ENCODE measurements around the gene KRT9.

Gene KRT9

DNA sequence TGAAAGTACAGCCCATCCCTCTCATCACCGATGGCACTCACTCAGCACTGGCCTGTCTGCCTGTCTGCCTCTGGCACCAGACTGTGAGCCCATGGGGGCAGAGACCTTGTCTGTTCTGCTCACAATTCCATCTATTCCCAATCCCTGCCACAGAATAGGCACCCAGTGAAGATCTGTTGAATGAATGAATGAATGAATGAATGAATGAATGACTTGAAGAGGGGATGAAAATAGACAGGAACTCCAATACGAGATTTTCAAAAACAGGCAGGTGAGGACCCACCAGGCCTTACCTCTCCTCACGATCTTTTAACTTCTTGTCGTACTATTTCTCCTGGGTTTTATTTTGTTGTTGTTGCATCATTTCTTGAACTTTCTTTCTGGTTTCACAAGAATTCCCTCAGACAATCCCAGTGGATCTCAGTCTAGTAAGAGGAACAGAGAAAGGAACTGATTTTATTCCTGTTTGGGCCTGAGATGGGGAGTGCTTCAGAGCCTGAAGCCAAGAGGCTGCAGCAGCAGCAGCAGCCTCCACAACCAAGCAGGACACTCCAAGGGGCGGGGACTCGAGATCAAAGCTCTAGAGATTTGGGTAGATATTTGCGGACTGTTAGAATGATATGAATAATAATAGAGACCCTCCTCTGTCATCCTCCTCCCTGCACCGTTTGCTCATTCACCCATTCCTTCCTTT, 17.7 kb downstream of the KRT9 start:
- TF ChIP-seq, protein P1, sequence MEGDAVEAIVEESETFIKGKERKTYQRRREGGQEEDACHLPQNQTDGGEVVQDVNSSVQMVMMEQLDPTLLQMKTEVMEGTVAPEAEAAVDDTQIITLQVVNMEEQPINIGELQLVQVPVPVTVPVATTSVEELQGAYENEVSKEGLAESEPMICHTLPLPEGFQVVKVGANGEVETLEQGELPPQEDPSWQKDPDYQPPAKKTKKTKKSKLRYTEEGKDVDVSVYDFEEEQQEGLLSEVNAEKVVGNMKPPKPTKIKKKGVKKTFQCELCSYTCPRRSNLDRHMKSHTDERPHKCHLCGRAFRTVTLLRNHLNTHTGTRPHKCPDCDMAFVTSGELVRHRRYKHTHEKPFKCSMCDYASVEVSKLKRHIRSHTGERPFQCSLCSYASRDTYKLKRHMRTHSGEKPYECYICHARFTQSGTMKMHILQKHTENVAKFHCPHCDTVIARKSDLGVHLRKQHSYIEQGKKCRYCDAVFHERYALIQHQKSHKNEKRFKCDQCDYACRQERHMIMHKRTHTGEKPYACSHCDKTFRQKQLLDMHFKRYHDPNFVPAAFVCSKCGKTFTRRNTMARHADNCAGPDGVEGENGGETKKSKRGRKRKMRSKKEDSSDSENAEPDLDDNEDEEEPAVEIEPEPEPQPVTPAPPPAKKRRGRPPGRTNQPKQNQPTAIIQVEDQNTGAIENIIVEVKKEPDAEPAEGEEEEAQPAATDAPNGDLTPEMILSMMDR (conservative IDR thresholded peaks at IDR 0.05; ENCODE audit: low read depth, low read length) = no peak
- no peak for DNase-seq (ENCODE audit: low read depth)
- no peak overlapping the region for H3K4me3 ChIP-seq (ENCODE audit: low read length)

DNA sequence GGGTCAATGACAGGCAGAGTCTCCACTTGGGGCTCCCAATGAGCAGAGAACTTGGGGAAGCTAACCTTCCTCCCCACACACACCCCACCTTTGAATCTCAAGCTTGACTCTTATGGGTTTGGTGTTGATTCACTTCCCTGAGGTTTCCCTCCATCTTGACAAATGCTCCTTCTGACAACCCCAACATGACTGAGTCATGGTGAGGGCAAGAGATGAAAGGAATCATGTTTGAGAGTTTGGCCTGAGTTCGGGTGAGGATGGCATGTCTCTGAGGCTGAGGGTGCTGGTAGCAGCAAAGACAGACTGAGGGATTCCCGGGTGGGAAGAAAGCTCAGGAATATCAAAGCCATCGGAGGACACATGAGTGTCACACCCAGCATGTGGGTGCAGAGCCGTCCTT, 18.7 kb downstream of the KRT9 start:
- no peak overlapping the region for H3K4me3 ChIP-seq (ENCODE audit: low read length)
- TF ChIP-seq, protein P1 (conservative IDR thresholded peaks at IDR 0.05; ENCODE audit: low read depth, low read length) = no peak
- no peak for DNase-seq (ENCODE audit: low read depth)

DNA sequence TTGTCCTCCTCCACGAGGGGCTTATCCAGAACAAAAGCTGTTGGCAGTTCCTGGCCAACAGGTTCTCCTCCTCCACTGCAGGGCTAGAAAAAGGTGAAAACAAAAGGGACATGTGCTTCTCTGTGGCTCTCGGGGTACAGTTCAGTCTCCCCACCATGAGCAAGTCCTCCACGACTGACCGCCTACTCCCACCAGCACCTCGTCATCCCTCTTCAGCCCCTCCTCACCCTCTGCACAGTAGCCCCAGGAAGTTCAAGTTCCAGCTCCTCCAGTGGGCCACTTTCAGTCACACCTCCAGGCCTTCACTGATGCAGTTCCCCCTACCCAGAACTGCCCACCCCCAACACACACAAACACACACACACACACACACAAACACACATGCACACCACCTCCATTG, 19.4 kb downstream of the KRT9 start:
- no peak overlapping the region for H3K4me3 ChIP-seq (ENCODE audit: low read length)
- TF ChIP-seq, protein P1 (conservative IDR thresholded peaks at IDR 0.05; ENCODE audit: low read depth, low read length) = no peak
- no peak for DNase-seq (ENCODE audit: low read depth)

DNA sequence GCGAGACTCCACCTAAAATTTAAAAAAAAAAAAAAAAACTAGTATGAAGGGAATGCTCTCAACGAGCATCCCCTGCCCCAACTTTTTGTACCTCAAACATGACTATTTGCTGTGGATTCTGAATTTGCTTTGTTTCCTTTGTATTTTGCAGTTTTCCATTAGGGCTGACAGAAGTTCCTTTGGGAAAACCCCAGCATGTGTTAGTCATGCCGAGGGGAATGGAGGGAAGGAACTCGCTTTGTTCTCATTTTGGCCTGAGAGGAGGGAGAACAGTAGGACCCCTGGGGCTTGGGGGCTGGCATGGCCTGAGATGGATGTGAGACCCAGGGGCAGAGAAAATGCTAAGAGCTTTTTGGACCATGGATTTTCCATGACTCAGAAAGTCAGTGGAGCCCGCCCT, 20.5 kb downstream of the KRT9 start:
- DNase-seq (ENCODE audit: low read depth) = no peak
- H3K4me3 ChIP-seq (ENCODE audit: low read length) = no peak overlapping the region
- TF ChIP-seq, protein P1 (conservative IDR thresholded peaks at IDR 0.05; ENCODE audit: low read depth, low read length) = no peak

DNA sequence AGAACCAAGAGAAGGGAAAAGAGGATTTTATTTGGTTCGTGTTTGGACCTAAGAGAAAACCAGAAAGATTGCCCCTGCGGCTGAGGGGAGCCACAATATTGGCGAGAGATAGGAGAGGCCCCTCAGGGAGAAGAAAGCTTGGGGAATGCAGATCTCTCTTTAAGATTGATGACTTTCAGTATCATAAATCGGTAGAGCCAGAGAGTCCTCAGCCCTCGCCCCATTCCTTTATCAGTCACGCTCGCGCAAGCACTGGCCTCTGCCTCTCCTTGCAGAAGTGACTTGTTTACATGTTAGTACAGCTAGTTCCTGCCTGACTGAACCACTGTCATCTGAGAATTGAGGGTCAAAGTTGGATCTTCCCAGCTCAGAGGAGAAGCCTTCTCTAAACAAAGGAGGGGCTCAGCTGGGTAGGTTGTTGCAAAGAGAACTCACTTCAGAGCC, 22.2 kb downstream of the KRT9 start:
- no peak for DNase-seq (ENCODE audit: low read depth)
- no peak overlapping the region for H3K4me3 ChIP-seq (ENCODE audit: low read length)
- TF ChIP-seq, protein P1 (conservative IDR thresholded peaks at IDR 0.05; ENCODE audit: low read depth, low read length) = no peak

DNA sequence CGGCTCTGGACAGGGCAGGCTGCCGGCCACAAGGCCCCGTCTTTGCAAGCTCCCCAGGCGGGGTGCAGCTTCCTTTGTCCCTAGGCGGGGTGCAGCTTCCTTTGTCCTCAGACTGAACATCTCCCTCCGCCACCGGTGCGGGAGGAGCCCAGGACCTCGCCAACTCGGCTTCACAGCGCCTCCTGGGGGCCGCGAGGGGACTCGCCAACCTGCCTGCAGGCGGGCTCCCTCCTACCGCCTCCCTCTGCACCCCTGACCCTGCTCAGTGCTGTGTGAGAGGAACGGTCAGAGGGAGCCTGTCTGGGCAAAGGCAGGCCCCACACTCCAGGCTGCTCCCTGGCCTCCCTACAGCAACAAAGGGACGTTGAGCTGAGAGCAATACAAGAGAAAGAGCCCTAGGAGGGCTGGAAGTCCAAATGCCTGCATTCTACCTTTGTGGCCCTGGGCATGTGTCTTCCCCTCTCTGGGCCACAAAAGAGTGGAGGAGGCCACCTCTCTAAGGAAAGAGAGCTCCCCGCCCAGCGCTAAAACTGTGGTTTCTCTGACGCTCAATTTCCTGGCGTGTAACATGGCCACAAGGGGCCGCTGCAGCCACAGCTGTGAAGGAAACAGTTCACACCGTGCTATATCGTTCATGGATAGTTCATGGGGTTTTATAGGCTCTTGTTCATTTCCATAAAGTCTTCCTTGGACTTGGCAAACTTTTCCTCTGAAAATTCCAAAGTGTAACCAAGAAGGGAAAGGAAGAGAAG, 22.8 kb downstream of the KRT9 start:
- peak; percentile 79 for DNase-seq (ENCODE audit: low read depth)
- TF ChIP-seq, protein P1 (conservative IDR thresholded peaks at IDR 0.05; ENCODE audit: low read depth, low read length) = peak; percentile 95
- no peak overlapping the region for H3K4me3 ChIP-seq (ENCODE audit: low read length)

All from retinal pigment epithelial cell (primary cell).